ENCODE data around the gene CFAP157.

CFAP157 gene

DNA sequence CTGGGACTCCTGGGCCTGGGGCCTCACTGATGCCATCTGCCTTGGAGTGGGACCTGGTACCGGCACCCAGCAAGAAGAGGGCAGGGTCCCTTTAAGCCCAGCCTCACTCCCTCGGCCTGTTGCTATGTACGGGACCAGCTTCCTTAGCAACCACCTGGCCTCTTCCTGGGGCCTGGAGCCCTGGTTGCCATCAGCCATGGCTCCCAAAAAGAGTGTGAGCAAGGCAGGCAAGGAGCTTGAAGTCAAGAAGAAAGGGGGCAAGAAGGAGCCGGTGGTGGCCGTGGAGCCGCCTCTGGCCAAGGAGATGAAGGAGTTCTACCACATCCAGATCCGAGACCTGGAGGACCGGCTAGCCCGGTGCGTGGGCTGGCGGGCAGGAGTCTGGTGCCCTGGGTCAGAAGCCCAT is at the start of gene CFAP157:
Gene CFAP157 (plus strand): TSS at position 153 of the 406 bp plus-strand sequence. CDS start 44 bp downstream, at position 197.
- DNase-seq (ENCODE audit: low read depth in 2 of 3, low spot score in 1 of 3) = no peak

GRCh38 chr9:127658428-127658827 is 48.4 kb upstream of the CFAP157 start:
- no peak for DNase-seq (ENCODE audit: low read depth in 2 of 3, low spot score in 1 of 3)

- DNase-seq (ENCODE audit: low read depth in 2 of 3, low spot score in 1 of 3) = no peak
Observed at GRCh38 chr9:127660886-127661741, 45.7 kb upstream of the CFAP157 start.

DNA sequence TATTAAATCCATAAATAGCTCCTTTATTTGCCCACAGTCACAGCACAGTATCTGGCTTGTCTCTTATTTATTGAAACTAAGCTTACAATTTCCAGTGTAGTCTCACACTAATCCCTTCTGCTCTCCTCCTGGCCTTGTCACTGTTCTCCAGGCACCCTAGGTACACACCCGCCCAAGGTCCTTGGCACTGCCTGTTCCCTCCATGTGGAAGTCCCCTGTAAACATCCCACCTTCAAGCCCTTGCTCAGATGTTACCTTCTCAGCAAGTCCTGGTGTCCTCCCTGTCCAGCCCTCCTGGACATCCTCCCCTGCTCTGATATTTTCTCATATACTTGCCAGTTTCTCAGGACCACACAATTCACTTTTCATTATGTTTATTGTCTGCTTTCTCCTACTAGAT is 44.2 kb upstream of the CFAP157 start:
- DNase-seq (ENCODE audit: low read depth in 2 of 3, low spot score in 1 of 3) = no peak

- DNase-seq (ENCODE audit: low read depth in 2 of 3, low spot score in 1 of 3) = no peak
Observed at GRCh38 chr9:127664324-127664677, 42.5 kb upstream of the CFAP157 start.

DNA sequence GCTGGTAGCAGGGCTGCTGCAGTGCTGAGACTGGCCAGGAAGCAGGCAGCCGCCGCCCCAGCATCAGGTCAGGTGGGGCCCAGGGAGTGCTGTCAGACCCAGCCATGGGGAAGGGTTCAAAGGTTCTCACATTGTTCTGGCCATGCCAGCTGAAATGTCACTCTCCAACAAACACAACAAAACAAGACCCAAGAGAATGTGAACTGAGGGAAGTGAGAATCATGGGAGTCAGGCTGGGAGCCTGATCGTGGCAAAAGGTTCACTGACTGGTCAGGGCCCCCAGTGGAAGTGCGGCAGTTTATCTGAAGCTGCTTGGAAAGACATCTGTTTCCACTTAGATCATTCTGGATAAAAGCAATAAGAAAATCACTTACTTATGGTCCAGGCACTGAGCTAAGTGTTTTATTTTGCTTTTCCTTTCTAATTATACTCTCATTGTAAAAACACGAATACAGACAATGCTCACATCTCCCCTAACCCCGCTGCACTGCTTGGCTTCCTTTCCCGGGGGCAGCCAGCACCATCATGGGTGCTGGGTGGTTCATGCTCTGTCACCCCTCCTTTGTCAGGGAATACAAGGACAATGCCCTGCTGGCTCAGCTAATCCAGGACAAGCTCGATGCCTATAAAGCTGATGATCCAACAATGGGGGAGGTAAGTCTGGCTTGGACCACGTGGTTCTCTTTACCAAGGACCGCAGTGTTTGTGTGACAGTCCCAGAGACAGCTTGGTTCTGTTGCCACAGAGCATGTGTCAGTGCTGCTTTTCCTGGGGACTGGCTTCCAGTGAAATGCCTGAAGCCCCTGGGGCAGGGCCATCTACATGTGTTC is 41.9 kb upstream of the CFAP157 start:
- no peak for DNase-seq (ENCODE audit: low read depth in 2 of 3, low spot score in 1 of 3)

GRCh38 chr9:127667127-127667844 is 39.5 kb upstream of the CFAP157 start:
- no peak for DNase-seq (ENCODE audit: low read depth in 2 of 3, low spot score in 1 of 3)

GRCh38 chr9:127667906-127668305 is 38.9 kb upstream of the CFAP157 start:
- no peak for DNase-seq (ENCODE audit: low read depth in 2 of 3, low spot score in 1 of 3)

- DNase-seq (ENCODE audit: low read depth in 2 of 3, low spot score in 1 of 3) = no peak
Observed at GRCh38 chr9:127673234-127673633, 33.6 kb upstream of the CFAP157 start.

DNA sequence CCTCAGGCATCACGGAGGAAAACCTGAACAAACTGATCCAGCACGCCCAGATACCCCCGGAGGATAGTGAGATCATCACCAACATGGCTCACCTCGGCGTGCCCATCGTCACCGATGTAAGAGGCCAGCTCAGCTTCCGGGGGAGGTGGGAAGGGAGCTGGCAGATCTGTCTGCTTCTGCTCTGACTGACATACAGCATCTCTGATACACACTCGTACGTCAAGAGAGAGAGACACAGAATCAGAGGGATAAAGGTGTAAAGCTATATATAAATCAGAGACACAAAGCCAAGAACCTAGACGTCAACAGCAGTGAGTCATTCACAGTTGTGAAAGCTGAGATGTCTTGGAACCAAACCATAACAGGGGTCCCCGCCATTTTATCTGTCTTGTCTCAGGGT is 30.1 kb upstream of the CFAP157 start:
- DNase-seq (ENCODE audit: low read depth in 2 of 3, low spot score in 1 of 3) = no peak

DNA sequence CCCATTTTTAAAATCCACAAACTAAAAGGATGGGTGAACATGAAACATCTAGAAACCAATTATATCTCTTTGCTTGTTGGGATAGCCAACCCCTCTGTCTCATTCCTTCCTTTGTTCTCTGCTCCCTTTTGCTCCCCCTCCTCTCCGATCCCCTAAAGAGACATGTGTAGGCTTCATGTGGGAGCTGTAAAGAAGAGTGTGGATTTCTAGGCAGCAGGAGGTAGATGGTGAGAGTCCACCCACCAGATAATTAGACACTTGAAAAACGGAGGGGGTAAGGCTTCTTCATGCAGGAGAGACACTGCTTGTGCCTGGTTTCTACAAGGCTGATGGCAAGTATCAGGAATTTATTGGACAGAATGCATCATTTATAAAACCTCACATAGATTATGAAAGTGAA is 27.3 kb upstream of the CFAP157 start:
- DNase-seq (ENCODE audit: low read depth in 2 of 3, low spot score in 1 of 3) = no peak

DNA sequence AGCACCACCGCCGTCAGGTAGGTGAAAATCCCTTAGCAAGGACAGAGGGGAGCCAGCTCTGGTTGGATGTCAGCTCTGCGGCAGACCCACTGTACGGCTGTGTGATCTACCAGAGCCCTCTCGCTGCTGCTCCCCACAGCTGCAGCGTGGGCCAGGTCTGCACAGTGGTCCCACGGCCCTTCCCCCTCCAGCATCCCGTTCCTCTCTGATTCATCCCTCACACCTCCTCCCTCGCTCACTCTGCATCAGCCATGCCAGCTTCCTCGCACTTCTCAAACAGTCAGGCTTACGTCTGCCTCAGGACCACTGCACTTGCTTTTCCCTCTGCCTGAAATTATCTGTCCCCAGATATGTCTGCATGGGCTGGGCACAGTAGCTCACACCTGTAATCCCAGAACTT is 26.6 kb upstream of the CFAP157 start:
- no peak for DNase-seq (ENCODE audit: low read depth in 2 of 3, low spot score in 1 of 3)

DNA sequence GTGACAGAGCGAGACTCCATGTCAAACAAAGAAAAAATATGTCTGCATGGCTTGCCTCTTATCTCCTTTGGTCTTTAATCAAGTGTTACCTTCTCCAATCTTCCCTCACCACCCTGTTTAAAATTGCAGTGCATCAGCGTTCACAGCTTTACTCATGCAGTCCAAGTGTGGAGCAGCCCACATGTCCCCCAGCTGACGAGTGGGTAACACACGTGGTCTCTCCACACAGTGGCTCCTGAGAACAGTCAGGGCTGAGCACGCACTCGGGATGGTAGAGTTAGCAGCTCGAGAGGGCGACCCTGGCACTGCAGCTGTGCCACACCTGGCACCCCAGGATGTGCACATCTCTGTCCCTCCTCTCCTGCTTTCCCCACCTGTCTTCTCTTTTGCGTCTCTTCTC is 25.9 kb upstream of the CFAP157 start:
- no peak for DNase-seq (ENCODE audit: low read depth in 2 of 3, low spot score in 1 of 3)

DNA sequence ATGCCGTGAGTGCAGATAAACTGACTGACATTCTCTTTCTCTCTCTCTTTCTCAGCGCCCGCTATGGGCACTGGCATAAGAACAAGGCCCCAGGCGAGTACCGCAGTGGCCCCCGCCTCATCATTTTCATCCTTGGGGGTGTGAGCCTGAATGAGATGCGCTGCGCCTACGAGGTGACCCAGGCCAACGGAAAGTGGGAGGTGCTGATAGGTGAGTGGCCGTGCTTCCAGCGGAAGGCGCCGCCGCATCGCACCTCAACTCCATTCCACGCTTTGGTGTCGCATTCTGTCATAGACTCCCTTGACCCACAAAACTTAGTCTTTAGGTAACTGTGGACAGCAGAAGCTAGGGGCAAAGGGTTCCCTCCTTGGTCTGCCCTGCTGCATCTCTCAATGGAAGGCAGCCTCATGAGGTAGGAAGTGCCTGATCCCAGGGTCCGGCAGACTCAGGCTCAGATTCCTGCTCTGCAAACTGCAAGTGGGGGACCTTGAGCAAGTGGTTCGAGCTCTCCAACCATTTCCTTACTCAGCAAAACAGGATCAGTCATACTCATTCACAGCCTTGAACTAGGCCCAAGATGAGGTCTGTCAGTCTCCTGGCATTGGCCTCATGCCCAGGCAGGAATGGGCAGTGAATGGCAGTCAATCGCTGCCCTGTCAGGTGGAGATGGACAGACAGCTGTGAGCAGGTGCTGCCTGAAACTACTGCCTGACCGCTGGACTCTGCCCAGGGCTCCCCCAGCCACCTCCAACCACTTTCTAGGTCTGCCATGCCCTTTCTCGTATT is 24.2 kb upstream of the CFAP157 start:
- no peak for DNase-seq (ENCODE audit: low read depth in 2 of 3, low spot score in 1 of 3)

DNA sequence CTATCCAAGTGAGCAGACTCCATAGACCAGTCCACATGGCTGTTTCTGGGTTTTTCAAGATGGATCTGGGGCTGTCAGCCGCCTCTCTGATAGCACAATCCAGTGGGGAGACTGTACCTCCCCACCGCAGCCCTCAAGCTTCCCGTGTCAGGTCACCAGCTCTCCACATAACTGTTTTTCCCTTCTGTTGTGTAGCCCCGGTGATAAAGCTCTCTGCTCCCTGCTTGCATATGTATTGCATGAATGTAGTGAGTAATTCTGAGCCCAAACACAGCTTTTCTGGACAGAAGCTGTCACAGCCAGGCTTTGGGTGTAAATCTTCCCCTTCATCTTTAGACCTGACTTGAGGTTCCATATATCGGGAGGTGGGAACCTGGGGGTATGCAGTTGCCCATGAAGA is 23.1 kb upstream of the CFAP157 start:
- DNase-seq (ENCODE audit: low read depth in 2 of 3, low spot score in 1 of 3) = no peak

DNA sequence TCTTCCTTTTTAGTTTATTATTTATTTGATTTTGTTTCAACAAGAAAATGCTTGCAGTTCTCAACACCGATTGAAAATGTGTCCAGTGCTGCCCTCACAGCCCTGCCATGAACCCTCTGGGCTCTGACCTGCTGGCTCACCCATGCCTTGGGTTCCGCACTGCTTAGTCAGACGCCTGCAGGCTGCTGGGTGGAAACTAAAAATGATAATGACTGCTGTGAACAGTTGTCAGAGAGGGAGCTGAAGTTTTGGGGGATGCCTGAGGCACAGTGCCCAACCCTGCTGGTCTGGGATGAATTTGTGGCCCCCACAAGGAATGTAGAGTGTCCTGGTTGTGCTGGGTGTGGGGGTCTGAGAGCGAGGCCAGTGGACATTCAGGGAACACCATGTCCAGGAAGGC is 22.2 kb upstream of the CFAP157 start:
- no peak for DNase-seq (ENCODE audit: low read depth in 2 of 3, low spot score in 1 of 3)

GRCh38 chr9:127686461-127687393 is 20.1 kb upstream of the CFAP157 start:
- DNase-seq (ENCODE audit: low read depth in 2 of 3, low spot score in 1 of 3) = no peak

GRCh38 chr9:127689329-127690000 is 17.3 kb upstream of the CFAP157 start:
- no peak for DNase-seq (ENCODE audit: low read depth in 2 of 3, low spot score in 1 of 3)

DNA sequence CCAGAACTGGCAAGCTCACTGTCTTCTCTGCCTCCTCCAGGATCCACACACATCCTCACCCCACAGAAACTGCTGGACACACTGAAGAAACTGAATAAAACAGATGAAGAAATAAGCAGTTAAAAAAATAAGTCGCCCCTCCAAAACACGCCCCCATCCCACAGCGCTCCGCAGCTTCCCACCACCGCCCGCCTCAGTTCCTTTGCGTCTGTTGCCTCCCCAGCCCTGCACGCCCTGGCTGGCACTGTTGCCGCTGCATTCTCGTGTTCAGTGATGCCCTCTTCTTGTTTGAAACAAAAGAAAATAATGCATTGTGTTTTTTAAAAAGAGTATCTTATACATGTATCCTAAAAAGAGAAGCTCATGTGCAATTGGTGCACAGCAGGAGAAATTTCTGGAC is 16.1 kb upstream of the CFAP157 start:
- DNase-seq (ENCODE audit: low read depth in 2 of 3, low spot score in 1 of 3) = no peak
